GM12874 (cell line): ENCODE measurements around the gene CRYM.

Experiments
- TF ChIP-seq, protein P1 (sequence below): IDR thresholded peaks from 2 replicates; pipeline ENCODE4 v1.5.1; 2011; ENCODE audit warnings: low read depth, mild to moderate bottlenecking, control low read depth, low read length, moderate library complexity; ENCODE audit not compliant: insufficient read depth

The CRYM gene

GRCh38 chr16:21268236-21268635, 9.9 kb downstream of the CRYM start:
- TF ChIP-seq, protein P1, sequence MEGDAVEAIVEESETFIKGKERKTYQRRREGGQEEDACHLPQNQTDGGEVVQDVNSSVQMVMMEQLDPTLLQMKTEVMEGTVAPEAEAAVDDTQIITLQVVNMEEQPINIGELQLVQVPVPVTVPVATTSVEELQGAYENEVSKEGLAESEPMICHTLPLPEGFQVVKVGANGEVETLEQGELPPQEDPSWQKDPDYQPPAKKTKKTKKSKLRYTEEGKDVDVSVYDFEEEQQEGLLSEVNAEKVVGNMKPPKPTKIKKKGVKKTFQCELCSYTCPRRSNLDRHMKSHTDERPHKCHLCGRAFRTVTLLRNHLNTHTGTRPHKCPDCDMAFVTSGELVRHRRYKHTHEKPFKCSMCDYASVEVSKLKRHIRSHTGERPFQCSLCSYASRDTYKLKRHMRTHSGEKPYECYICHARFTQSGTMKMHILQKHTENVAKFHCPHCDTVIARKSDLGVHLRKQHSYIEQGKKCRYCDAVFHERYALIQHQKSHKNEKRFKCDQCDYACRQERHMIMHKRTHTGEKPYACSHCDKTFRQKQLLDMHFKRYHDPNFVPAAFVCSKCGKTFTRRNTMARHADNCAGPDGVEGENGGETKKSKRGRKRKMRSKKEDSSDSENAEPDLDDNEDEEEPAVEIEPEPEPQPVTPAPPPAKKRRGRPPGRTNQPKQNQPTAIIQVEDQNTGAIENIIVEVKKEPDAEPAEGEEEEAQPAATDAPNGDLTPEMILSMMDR: no peak

GRCh38 chr16:21267298-21267697, 10.8 kb downstream of the CRYM start:
- TF ChIP-seq, protein P1: no peak

DNA sequence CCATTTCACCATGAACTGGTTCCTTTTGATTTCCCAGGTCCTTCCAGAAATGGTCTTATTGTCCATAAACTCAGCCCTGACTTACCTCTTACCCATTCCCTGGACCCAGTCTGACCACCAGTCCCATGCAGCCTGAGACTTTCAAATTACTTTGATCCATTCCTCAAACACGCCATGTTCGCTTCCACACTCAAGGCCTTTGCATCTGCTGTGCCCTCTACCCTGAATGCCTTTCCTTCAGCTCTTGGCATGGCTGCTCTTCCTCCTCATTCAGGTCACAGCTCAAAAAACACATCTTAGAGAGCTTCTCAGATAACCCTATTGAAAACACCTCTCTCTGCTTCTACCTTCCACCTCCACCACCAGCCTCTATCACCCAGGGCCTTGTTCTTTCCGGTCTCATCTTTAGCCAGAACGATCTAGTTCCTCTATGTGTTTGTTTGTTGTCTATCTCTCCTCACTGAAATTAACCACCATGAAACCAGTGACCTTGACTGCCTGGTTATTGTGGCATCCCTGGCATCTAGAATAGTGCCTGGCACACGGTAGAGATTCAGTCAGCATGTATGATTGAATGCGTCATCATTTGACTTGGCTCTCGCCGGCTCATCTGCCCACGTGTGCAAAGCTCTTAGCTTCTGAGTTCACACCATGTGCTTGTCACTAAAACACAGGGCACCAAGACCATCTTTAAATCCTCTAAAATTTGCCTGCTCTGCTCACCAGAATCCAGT, 12.8 kb downstream of the CRYM start:
- TF ChIP-seq, protein P1: no peak

DNA sequence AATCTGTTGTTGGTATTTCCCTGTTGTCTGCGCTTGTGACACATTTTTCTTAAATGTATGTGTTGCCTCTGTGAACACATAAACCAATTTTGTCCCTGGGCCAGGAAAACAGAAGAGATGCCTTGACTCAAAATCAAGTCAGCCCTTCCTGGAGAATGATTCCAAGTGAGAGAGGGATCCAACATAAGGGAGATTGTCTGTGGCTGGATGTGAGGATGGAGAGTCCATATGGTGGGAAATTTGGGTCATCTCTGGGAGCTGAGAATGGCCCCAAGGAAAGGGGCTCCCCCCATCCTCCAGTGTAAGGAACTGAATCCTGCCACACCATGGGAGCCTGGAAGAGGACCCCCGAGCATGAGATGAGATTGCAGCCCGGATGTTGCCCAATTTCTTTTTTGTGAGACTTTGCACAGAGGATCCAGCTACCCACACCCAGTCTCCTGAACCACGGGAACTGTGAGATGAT, 13.5 kb downstream of the CRYM start:
- TF ChIP-seq, protein P1: no peak

DNA sequence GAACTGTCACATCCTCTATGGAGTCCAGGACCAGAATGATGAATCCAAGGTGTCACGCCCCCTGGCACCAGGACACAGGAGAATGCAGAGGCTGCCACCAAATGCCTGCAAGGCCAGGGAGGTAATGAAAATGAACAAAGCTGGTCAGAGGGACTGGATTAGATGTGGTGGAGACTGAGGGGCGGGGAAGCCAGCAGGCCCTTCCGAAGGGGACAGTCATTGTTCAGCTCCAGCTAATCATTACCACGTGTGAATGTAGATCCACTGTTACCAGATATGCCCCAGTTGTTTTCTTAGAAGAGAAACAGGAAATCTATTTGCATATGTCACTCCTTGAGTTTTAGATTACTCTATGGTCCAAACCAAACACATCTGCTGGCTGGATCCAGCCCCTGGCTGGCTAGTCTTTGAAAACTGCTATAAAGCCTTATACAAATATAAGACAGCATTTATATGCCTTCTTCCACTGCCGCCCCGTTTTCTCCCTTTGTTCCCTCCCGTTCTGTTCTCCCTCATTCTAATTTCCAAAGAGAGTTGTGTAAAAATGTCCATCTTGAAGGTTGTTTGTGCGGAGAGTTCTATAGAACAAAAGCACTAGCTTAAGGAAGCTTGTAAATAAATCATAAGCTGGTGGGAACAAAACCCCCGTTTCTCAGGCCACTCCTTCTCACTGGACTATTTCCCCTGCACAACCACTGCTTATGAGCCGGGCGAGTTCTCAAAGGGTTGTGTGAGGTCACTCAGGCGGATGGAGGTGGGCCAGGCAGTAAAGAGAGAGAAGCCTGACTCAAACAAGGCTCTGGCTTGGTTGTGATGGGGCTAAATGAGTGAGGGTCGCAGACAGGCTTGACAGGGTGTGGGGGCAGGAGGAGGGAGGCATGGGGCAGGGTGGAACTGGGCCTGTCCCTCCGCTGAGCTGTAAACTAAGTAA, 14.2 kb downstream of the CRYM start:
- TF ChIP-seq, protein P1: no peak

GRCh38 chr16:21262779-21263639, 15.1 kb downstream of the CRYM start:
- TF ChIP-seq, protein P1: no peak
